ENCODE data around the gene BMP7. TPM values are rescaled to one million over a fixed set of nuclear protein-coding genes. Genes with fewer than 3 reads are reported as not detected.

Gene BMP7
- total and polyA plus RNA-seq, 12 donors: 0.74 to 6.7 (median 2.2) TPM; not detected in 3

DNA sequence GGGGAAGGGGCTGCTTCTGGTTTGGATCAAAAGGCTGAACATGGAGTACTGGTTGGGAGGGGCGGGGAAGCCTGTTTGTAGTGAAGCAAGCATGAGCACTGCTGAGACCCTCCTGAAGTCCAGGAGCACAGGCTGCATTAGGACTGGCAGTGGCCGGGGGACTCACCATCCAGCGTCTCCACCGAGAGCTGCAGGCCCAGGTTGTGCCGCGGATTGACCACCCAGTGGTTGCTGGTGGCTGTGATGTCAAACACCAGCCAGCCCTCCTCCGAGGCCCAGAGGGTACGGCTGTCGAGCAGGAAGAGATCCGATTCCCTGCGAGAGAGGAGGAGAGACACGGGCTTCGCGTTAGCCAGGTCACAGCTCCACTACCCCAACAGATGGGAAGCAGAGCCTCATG, 64.1 kb downstream of the BMP7 start:
- Histone ChIP-seq H3K4me1 (replicated peaks in 1 of 2) (no peaks in the 10 kb centered on the region), H3K9me3 (replicated peaks in 1 of 3) (no peaks in the 10 kb centered on the region), H3K4me3 (no peak overlapping the region), H3K27ac (no peak overlapping the region), H3K27me3 (no peaks in the 10 kb centered on the region), H3K36me3 (replicated peaks in 1 of 2) (no peaks in the 10 kb centered on the region)
- no peak for DNase-seq
- TF ChIP-seq POLR2A (IDR thresholded peaks at IDR 0.05): no peak
- TF ChIP-seq, protein P1, sequence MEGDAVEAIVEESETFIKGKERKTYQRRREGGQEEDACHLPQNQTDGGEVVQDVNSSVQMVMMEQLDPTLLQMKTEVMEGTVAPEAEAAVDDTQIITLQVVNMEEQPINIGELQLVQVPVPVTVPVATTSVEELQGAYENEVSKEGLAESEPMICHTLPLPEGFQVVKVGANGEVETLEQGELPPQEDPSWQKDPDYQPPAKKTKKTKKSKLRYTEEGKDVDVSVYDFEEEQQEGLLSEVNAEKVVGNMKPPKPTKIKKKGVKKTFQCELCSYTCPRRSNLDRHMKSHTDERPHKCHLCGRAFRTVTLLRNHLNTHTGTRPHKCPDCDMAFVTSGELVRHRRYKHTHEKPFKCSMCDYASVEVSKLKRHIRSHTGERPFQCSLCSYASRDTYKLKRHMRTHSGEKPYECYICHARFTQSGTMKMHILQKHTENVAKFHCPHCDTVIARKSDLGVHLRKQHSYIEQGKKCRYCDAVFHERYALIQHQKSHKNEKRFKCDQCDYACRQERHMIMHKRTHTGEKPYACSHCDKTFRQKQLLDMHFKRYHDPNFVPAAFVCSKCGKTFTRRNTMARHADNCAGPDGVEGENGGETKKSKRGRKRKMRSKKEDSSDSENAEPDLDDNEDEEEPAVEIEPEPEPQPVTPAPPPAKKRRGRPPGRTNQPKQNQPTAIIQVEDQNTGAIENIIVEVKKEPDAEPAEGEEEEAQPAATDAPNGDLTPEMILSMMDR (IDR thresholded peaks at IDR 0.05): no peak
- 68 to 88% (median 85%) methylated on average over 9 to 14 of the region's 14 CpGs for WGBS, 4 donors
- intact Hi-C loops (cut with DNase I): no loop called here

DNA sequence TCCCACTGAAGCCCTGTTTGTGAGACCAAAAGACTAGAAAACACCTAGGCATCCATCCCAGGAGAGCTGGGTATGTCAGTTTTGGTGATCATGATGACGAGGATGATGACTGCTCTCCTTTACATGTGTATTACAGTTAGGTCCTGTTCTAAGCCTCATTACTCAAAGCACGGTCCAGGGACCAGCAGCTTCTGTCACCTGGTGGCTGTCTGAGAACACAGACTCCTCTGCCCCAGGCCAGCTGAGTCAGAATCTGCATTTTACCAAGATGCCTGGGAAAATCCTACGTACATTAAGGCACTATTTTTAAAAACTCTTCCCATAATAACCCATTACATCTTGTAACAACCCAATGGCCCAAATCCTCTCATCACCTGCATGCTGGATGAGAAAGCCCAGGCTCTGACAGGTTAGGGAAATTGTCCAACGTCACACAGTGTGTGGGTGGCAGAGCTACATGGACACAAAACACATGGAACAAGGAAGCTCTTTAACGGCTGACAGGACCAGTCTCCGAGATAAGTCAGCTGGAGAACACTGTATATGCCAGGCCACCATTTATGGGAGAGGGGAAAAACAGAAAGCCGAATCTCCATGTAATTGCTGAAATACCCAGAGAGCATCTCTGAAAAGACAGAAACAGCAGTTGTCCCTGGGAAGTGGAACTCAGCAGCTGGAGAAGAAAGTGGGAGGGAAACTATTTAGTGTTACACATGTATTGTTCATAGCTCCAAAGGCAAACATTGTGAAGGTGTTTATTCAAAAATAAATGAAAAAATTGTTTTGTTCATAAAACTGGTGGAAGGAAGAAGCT, 65.4 kb downstream of the BMP7 start:
- intact Hi-C loops (cut with DNase I): no loop called here
- no peaks in the 10 kb centered on the region for H3K36me3 ChIP-seq (replicated peaks in 1 of 2)
- WGBS, 4 donors: 54 to 61% (median 56%) methylated on average over 7 of the region's 7 CpGs

DNA sequence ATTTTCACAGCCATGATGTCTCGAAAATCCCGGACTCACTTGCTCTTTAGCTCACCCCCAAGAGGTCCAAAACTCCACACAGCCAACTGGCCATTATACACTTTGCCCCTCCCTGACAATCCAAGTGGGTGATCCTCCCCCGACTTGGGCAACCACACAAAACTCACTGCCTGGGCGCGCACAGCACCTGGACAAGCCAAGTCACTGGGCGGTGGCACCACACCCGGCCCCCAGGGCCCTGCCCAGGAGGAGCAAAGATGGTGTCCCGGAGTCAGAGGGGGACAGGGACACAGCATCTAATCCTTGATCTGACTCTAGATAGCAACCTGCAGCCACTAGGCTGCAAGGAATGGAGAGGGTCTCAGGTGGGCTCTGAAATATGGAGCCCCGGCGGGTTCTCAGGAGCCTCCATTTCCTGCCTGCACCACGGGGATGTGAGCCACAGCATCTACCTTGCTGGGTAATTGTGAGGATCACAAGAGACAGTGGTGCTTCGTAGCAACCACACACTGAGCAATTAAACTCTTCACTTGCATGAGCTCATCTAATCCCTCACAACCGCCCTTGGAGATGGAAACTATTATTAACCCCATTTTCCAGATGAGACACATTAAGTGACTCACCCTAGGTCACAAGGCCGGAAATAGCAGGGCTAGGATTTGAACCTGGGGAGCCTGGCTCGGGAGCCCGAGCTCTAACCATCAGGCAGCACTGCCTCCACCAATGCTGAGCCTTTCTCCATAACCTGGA, 66.6 kb downstream of the BMP7 start:
- H3K4me3 ChIP-seq: no peak overlapping the region
- DNase-seq: no peak
- H3K27ac ChIP-seq: no peak overlapping the region
- WGBS, 4 donors: 80 to 84% (median 83%) methylated on average over 11 to 16 of the region's 16 CpGs
- intact Hi-C loops (cut with DNase I): no loop called here
- no peaks in the 10 kb centered on the region for H3K9me3 ChIP-seq (replicated peaks in 1 of 3)
- TF ChIP-seq, protein P1 (IDR thresholded peaks at IDR 0.05): no peak
- TF ChIP-seq POLR2A (IDR thresholded peaks at IDR 0.05): no peak
- no peaks in the 10 kb centered on the region for H3K4me1 ChIP-seq (replicated peaks in 1 of 2)
- H3K36me3 ChIP-seq (replicated peaks in 1 of 2): no peaks in the 10 kb centered on the region
- no peaks in the 10 kb centered on the region for H3K27me3 ChIP-seq

More for the DNA sequence above, 65.4 kb downstream of the BMP7 start:
- no peak for TF ChIP-seq POLR2A (IDR thresholded peaks at IDR 0.05)
- TF ChIP-seq, protein P1 (IDR thresholded peaks at IDR 0.05): no peak
- Histone ChIP-seq H3K27ac (peak overlapping the region in 1 of 5 donors; percentile 7), H3K27me3 (no peaks in the 10 kb centered on the region), H3K9me3 (replicated peaks in 1 of 3) (no peaks in the 10 kb centered on the region), H3K4me1 (replicated peaks in 1 of 2) (no peaks in the 10 kb centered on the region), H3K4me3 (no peak overlapping the region)
- DNase-seq: peak in 1 of 7 donors; percentile 76

Data from adrenal gland (tissue), 12 donors.